ENCODE results near the gene CALD1.

DNA sequence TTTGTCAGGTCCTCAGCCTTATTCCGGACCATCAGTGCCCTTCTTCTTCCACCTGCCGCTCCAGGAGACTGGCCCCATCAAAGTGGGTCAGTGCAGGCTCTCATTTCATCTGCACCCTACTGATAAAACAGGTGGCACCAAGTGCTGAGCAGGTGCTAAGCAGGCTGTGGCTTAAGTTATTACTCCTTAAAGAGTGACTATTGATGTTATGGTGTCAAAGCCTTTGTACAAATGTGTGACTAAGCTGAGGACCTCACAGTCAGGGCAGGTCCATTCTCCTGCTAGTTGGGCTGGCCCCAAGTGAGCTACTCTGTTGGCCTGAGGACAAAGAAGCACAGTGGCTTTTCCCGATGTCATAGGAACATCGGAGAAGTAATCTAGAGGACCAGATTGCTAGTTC is 11.2 kb upstream of the CALD1 start:
- no peak for TF ChIP-seq CTCF (IDR thresholded peaks at IDR 0.05)
- TF ChIP-seq POLR2A (IDR thresholded peaks at IDR 0.05), result no peak

Measured in uterus (tissue), 2 donors.